ENCODE measurements around the gene NOS1AP.
"Not testable (repeated sequence)": the region's sequence is repeated elsewhere in the genome, so short reads cannot be mapped to it uniquely, and the experiment has no call there.

NOS1AP gene

DNA sequence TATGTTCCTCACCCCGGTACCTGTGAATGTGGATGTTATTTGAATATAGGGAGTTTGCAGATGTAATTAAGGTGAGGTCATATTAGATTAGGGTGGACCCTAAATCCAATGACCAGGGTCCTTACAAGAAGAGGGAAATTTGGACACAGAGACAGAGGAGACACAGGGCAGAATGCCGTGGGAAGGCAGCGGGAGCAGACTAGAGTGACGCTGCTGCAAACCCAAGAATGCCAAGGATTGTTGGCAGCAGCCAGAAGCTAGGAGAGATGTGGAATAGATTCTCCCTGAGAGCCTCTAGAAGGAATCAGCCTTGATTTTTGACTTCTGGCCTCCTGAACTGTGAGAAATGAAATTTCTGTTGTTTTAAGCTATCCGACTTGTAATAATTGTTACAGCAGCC is 253.5 kb downstream of the NOS1AP start:
- no peak for DNase-seq (ENCODE audit: low read depth in 2 of 3, low spot score in 2 of 3)

DNA sequence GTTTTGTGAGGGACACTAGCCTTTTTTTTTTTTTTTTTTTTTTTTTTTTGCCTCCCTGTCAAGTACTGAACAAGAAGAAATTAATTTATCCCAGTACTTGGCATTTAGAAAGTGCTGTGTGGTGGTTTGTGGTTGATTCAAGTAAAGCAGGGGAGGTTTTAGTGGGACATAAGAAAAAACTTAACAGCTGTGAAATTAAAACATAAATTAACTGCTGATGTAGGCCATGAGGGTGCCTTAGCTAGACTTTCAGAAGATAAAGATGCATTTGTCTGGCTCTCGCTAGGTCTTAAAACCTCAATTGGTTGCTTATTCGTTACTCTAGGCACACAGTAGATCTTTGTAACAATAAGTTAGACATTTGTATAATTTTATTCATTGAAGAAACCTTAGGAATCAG is 254.9 kb downstream of the NOS1AP start:
- DNase-seq (ENCODE audit: low read depth in 2 of 3, low spot score in 2 of 3) = no peak

DNA sequence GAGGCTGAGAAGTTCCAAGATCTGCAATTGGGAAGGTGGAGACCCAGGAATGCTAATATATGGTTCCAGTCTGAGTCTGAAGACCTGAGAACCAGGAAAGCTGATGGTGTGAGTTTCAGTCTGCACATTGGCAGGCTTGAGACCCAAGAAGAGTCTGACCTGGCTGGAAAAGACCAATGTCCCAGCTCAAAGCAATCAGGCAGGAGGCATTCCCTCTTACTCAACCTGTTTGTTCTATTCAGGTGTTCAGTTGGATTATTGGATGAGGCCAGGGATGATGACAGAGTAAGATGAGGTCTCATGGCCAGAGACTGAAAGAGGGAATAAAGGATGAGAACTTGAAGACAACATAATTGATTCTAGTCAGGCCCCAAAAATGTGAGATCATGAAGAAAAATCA is 257.1 kb downstream of the NOS1AP start:
- no peak for DNase-seq (ENCODE audit: low read depth in 2 of 3, low spot score in 2 of 3)

DNA sequence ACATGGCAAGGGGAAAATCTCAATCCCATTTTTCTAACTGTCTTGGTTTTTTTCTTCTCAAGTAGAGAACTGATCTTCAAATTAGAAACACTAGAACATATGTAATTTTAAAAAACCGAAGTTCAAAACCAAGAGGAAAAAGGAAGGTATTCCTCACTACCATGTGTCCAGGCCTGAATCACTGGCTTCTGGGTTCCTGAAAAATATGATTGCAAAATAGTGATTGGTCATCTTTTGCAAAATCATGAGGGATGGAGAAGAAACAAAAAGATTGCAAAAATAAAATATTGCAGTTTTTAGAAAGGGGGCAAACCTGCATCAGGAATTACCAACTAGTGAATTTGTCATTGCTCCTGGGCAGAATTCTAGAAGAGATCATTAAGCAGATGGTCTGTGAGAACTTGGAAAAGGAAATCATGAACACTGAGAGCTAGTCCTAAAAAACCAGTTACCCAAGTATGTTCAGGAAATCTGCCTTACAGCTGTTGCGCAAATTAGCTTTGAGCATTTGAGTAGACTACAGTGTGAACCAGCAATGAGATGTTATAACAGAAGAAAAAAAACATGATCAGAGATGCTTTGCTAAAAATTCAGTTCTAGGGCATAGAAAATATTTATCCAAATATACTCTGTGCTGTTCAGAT is 257.8 kb downstream of the NOS1AP start:
- no peak for DNase-seq (ENCODE audit: low read depth in 2 of 3, low spot score in 2 of 3)

DNA sequence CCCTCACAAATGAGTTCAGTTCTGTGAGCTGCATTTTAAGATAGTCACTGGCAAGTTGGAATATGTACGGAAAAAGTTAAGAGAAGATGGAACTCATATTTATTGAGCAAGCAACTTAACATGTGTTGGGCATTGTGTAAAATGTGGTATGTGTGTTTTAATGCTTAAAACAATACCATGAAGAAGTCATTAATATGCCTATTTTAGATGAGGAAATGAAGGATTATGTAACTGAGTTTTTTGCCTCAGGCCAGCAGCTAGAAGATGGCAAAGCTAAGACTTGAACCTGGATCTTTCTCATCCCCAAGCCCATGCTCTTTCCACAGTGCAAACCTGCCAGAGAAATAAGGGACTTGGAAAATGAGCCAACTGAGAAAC is 258.3 kb downstream of the NOS1AP start:
- no peak for DNase-seq (ENCODE audit: low read depth in 2 of 3, low spot score in 2 of 3)

DNA sequence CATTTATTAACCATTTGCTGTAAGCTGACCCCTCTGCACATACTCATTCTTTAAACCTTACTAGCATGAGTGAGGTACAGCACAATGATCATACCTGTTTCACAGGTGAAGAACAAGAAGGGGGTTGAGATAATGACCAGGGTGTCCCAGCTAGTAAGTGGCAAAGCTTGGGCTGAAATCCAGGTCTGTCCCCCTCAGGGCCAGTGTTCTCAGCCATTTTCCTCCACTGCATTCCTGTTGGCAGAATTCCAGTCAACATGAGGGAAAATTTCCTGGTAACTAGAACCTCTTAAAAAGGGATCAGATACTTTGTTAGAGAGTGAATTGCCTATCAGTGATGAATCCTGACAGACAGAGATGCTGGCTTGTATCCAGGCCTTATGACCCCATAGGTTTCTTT is 259.0 kb downstream of the NOS1AP start:
- DNase-seq (ENCODE audit: low read depth in 2 of 3, low spot score in 2 of 3) = no peak

DNA sequence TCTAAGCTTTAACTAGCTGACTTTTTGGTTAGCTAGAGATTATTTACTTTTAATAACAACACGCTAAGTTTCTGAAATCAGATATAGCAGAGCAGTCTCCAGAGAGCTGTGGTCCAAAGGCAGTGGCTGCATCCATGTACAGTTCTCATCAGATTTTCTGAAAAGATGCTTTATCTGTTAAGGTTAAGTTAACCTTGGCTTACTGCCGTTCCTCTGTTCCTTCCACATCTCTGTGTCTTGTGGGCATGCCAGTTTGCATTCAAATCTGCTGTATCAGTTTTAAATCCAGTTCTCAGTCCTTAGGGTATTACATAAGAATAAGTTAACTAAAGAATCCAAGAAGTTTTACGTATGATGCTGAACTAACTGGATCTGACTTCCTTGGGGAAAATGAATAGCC is 260.3 kb downstream of the NOS1AP start:
- no peak for DNase-seq (ENCODE audit: low read depth in 2 of 3, low spot score in 2 of 3)

DNA sequence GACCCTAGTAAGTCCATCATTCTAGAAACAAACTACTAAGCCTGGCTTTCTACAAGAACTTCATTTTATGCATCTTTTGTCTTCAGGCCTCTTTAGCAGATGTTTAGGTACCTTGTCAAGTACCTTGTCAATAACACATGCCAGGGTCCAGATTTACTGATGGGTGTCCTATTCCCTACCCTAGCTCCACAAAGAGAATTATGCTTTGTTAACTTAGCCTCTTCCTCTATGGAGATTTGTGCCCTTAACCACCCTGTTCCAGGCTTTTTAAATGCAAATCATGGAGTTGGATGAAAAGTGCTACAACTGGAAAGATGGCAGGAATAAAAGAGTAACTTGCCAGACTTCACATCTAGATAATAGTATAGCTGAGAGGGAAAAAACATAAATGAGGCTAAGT is 264.5 kb downstream of the NOS1AP start:
- DNase-seq (ENCODE audit: low read depth in 2 of 3, low spot score in 2 of 3) = no peak

DNA sequence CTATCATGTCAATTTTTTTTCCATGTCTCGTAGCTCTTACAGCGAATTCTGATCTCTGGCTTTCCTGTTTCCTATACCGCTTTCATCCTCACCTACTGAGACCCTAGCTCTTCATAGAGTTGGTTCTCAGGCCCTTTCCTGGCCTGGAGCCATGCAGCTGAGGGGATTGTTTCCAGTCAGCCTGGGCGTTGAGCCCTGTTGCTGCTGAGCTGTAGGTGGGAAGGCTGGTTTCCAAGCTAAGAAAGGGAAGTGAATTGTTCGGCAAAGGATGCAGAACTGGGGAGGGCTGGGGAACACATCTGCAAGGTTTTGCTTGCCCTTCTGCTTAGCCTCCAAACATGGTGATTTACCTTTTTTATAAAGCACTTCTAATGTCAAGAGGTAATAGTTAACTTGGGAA is 265.6 kb downstream of the NOS1AP start:
- DNase-seq (ENCODE audit: low read depth in 2 of 3, low spot score in 2 of 3) = no peak

DNA sequence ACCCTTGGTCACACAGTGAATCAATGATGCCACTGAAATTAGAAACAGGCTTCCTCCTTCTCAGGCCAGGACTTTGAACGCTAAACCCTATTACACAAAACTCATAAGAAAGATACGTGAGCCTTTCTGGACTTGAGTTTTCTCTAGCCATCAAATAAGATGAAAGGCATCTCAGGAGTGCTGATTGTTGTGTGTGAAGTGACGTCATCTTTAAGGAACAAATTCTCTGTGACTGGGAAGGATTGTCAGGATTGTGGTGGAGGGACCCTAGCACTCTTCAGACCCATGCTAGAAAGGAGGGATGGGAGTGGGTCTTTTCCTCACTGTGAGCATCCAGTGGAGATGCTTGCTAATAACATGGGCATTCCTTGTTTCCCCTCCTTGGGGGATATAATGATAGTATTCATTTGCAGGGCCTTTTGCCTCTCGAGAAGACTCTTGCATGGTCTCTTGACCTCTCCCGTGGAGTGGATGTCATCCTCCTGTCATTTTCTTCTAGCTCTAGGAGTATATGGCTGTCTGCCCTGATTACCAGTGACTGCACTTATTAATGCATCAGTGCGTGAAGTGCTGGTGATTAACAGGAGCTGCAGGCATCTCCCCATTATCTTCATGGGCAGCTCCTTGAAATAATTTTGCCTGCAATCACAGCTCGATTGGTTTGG is 267.3 kb downstream of the NOS1AP start:
- DNase-seq (ENCODE audit: low read depth in 2 of 3, low spot score in 2 of 3) = no peak

DNA sequence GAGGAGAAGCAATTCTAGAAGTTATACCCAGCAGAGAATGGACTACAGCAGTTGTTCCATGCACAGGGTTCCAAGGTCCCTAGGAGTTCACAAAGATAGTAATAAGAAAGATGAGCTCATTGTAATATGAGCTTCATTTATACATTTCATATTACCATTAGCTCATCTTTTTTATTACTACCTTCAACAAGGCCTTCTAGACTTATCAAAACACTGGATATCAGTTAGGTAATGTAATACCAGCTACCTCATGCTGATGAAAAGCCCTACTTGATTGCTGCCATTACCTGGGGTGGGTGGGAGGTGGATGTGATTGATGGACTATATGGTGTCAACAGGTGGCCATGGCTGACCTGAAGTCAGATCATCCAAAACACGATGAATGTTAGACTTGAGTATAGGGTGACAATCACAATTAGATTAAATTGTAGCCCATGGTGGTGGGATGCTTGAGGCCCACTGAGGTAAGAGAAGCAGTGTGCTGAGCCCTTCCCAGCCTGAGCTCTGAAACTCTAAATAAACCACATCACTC is 273.0 kb downstream of the NOS1AP start:
- DNase-seq (ENCODE audit: low read depth in 2 of 3, low spot score in 2 of 3) = no peak

DNA sequence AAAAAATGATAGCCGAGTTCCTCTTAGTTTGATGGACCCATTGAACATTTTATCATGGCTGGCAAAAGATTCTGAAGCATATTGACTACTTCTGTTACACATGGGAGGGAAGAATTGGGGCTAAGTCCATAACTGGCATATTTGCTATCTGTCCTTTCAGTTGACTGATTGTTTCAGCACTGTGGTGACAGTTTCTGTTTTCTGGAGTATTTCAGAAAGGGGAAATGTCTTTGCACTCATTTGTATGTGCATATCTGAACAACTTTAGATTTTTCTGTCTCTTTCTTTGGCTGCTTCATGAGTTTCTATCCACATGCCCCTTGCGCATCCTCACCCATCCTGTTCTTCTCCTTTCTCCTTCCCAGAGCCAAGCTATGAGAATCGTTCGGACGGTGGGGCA is 274.0 kb downstream of the NOS1AP start:
- DNase-seq (ENCODE audit: low read depth in 2 of 3, low spot score in 2 of 3) = no peak

DNA sequence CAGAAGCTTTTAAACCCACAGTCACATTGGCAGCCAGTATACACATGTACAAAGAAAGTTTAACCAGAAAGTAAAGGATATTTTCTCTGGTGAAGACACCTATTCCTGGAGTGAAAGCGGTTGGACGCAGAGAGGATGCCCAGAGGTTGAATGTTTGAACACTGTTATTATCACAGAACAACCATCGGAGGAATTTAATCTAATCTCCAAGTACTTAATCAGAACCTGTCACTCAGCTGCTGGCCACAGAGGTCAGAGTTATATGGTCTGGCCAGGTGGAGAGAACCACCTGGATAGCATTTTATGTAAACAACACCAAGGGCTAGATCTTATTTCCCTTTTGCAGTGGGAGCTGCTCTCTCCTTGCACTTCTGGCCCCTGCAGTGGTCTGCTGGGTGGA is 277.8 kb downstream of the NOS1AP start:
- no peak for DNase-seq (ENCODE audit: low read depth in 2 of 3, low spot score in 2 of 3)

DNA sequence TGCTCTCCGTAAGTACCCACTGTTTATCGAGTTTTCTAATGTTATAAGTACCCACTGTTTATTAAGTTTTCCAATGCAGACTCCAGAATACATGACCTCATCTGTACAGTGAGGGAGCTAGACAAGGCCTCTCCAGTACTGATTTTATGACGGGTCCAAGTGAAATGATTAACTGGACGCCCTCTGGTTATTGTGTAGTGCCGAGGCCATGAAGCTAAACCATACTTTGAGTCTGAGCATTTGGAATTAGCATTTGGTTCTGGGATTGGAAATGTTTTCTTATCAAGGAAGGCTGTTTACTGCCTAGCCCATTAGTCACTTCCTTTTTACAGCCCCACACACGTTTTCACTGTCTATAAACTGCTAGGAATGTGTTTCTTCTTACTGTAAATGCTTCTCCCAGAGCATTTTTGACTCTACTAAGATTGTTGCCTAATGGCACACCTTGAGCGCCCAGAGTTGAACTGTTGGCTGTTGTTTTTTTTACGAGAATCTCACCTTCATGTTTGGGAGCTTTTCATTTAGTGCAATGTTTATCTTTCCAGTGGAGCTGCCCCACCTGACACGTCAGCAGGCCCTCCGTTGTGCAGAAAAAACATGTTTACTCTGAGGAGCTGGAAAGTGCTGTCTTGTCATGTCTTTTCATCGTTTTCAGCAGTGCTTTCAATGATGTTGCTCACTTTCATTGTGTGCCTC is 280.3 kb downstream of the NOS1AP start:
- DNase-seq (ENCODE audit: low read depth in 2 of 3, low spot score in 2 of 3) = no peak

DNA sequence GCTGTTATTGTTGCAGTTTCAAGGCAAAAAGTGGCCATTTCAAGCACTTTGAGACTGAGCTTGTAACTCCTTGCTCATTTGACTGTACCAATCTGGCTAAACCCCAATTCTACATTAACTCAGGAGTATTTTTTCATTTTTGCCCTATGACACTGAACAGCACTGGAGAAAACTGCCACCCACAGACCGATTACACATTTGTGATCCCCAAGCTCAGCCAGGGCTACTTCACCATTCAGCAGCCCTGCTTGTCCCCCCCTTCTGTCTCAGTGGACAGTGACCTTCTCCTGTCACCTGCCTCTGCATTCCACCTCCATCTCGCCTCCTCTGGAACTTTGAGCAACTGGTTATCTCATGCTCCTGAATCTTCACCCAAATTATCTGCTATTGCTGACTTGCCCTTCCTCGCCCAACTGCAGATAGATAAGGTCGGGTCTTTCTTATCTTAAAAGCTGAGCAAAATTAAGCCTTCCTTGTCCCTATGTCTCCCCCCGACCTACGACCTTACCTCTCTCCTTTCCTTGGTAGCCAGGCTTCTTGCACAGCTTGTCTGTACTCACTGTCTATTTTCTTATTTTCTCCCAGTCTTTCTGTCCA is 281.9 kb downstream of the NOS1AP start:
- DNase-seq (ENCODE audit: low read depth in 2 of 3, low spot score in 2 of 3) = no peak

DNA sequence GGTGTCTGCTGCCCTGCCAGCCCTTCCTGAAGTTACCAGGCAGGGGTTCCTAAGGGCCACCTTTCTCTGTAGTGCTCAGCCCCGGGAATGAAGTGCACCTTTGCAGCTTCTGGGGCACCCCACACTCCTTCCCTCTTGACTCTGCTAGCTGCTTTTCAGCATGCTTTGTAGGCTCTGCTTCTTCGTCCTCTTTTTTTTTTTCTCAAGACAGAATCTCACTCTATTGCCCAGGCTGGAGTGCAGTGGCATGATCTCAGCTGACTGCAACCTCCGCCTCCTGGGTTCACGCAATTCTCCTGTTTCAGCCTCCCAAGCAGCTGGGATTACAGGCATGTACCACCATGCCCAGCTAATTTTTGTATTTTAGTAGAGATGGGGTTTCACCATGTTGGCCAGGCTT is 282.4 kb downstream of the NOS1AP start:
- not testable (repeated sequence) for DNase-seq (ENCODE audit: low read depth in 2 of 3, low spot score in 2 of 3)

DNA sequence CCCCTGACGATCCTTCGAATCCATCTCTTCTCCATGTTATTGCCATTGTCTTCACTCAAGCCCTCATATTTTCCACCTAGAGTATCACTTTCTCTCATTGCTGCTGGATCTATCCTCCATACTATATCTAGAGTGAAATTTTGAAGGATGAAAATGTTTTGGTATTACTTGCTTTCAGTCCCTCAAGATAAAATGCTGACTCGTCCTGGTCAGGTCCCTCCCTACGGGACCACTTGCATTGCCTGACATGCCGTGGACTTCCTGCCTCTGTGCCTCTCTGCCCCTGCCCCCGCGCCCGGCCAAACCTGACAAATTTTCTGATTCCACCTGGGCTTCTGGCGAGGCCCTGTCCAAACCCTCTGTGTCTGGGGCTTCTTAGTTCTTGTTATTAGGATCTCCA is 283.6 kb downstream of the NOS1AP start:
- no peak for DNase-seq (ENCODE audit: low read depth in 2 of 3, low spot score in 2 of 3)

DNA sequence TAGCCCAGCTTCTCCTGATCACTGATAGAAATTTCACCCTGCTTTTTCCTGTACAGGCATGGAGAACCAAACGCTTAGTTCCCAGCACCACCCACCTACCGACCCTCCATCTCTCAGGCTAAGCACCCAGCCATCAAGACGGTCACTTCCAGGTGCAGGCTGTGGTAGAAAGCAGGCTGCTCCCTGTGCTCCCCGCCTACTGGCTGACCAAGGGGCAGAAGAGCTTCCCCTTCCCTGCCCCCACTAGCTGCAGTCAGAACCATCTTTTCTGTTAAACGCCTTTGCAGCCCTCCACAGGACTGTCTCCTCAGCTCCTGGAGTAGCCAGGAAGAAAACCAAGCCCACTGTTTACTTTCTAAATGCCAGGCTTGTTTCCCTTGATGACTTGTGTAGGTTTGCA is 284.2 kb downstream of the NOS1AP start:
- no peak for DNase-seq (ENCODE audit: low read depth in 2 of 3, low spot score in 2 of 3)

DNA sequence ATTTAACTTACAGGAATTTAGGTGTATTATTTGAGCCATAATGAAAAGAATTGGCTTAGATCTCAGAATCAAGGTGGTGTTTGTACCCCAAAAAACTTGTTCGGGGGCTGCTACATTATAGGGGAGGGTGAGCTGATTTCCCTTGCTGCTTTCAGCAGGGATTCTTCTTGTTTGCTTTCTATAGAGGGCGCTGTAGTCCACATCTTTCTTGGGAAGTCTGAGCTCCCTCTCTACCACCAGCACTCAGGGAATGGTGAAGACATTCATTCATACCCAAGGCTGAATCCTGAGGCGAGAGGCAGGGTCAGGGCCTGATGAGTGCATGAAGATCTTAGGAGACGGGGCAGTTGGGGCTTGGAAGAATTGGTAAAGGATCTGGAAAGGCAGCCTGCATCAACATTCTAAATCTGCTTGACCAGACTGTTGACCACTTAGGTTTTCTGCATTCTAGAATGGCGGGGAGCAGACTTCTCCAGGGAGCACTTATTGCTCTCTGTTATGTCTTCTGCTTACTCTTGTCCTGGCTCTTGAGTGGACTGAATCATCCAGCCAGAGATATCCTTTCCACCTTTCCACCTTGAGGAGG is 288.3 kb downstream of the NOS1AP start:
- DNase-seq (ENCODE audit: low read depth in 2 of 3, low spot score in 2 of 3) = no peak

DNA sequence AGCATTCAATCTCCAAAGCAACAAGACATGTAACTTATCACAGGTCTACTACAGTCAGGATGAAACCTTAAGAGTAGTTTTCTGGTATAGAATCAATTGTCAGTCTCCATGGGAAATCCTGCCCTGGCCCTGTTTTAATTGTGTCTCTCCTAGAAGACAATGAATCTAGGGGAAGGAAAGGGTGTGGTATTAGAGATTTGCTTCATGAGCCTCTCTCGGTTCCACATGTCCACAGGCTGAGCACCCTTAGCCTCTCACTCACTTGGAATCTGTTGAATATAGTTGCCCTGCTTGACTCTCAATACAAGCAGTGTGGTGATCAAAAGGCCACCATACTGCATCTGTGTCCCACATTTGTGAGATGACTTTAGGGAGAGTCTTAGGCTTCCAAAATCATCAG is 289.4 kb downstream of the NOS1AP start:
- DNase-seq (ENCODE audit: low read depth in 2 of 3, low spot score in 2 of 3) = no peak

DNA sequence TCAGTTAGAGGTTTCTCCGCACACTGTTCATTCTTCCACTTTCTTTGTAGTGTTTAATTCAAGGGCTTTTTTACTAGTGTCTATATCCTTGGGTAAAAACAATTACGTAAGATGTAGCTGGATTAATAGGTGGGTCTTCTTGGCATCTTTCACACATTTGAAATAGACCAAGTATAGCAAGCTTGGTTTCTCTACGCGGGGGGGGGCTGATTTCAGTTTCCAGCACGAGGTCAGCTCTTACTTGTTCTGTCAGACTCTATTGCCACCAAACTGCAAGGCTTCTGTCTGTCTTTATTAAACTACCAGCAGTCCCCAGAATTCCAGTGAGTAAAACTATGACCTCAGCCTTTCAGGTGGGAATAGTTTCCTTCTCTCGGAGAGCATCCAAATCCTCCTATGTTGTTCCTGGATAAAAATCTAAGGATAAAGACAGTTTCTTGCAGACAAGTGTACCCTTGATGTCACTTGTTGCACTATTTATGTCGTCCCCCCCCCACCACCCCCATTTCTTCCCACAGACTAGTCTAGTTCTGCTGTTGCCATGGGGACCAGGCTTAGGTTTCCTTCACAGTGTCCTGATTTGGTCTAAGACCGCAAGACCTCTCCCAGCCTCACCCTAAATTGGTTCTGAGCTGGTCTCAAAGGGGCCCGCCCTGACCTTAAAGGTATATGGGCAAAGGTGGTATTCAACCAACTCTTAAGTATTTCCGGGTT is 290.2 kb downstream of the NOS1AP start:
- no peak for DNase-seq (ENCODE audit: low read depth in 2 of 3, low spot score in 2 of 3)

Data from activated CD8-positive, alpha-beta memory T cell treated with anti-CD3 and anti-CD28 coated beads for 48 hours (primary cell).